Right lobe of liver (tissue), 6 donors: ENCODE measurements around the gene VAPB. TPM values are rescaled to one million over a fixed set of nuclear protein-coding genes. Genes with fewer than 3 reads are reported as not detected.

Experiments used
- ATAC-seq, 4 donors: fragments of 200-7000 bp; cut with Tn5 transposase; one replicate each; pipeline ENCODE4 v1.9.1; 2020; ENCODE audit warnings: mild to moderate bottlenecking in 4 of 4, moderate library complexity in 4 of 4
- DNase-seq, 3 donors: peaks; one replicate each; pipeline ENCODE4 v3.0.0-alpha.2; 2020
- H3K27ac ChIP-seq, 3 donors: fragments of 200-600 bp; one replicate each; pipeline ENCODE4 v1.8.0; 2022
- H3K27me3 ChIP-seq, 2 donors: fragments of 200-600 bp; one replicate each; pipeline ENCODE4 v1.8.0; 2022
- H3K36me3 ChIP-seq, 4 donors: fragments of 200-600 bp; sonication (generic) in 1 of 4; one replicate each; pipeline versions ENCODE4 v1.5.1 to v1.8.0; 2017 to 2022; ENCODE audit warnings: control low read depth in 1 of 4
- H3K4me1 ChIP-seq, 4 donors: fragments of 200-600 bp; sonication (generic) in 1 of 4; one replicate each; pipeline versions ENCODE4 v1.5.1 to v1.8.0; 2017 to 2022; ENCODE audit warnings: control low read depth in 1 of 4
- H3K4me3 ChIP-seq, 3 donors: fragments of 200-600 bp; one replicate each; pipeline ENCODE4 v1.8.0; 2022
- H3K9me3 ChIP-seq, 4 donors: fragments of 200-600 bp; sonication (generic) in 1 of 4; one replicate each; pipeline versions ENCODE4 v1.5.1 to v1.8.0; 2017 to 2022; ENCODE audit warnings: control low read depth in 1 of 4
- POLR2A ChIP-seq: fragments of 450-650 bp; IDR thresholded peaks from one replicate; pipeline ENCODE4 v1.6.1; 2017; ENCODE audit warnings: antibody characterized with exemption, mild to moderate bottlenecking
- WGBS: methylation state at CpG from one replicate; pipeline ENCODE4 v1.1.6; 2018; ENCODE audit warnings: low coverage, low lambda C conversion rate; ENCODE audit not compliant: insufficient coverage; ENCODE audit errors: missing lambda C conversion rate; 5-methylcytosine and 5-hydroxymethylcytosine counted together
- intact Hi-C, 2 donors: fragments of 100-400 bp; cut with DNase I; formaldehyde crosslinking; loops; one replicate each; pipeline versions ENCODE4 v1.11.2 to v1.14.1; 2022
- total RNA-seq, 6 experiments: library from RNA; depleted of rRNA in 2 of 6; stranded (reverse); fragments of >200 nt in 2 of 6; fragmentation: NEBNext Ultra II Directional in 3 of 6; extraction: Animal tissue kit (Norgen Biotek cat#: 25700) in 3 of 6; gene quantifications; one replicate each; pipeline versions ENCODE4 v1.1.0 to v1.2.4, GENCODE V29; 2016 to 2023
- TF ChIP-seq, protein P1 (sequence below), 4 donors: fragments of 200-600 bp in 3 of 4; fragments of 450-650 bp in 1 of 4; IDR thresholded peaks; one replicate each; pipeline versions ENCODE4 v1.5.1 to v1.8.0; 2016 to 2022; ENCODE audit warnings: antibody characterized with exemption in 4 of 4, mild to moderate bottlenecking in 2 of 4
- donor health status: DM: no; HTN: yes; CAD: no.
- donor health status: DM: no; HTN: no; CAD: no.
- donor health status: DM: no; HTN: no; CAD: no.
- donor health status: DM: no; HTN: yes; CAD: no.
- donor health status: DM: no; HTN: yes; CAD: no.

Gene VAPB
- total RNA-seq, 6 experiments from 2014 or later, result 17.5 to 42.9 (median 31.4) TPM

- Histone ChIP-seq H3K27ac (no peak overlapping the region), H3K4me3 (no peak overlapping the region), H3K27me3 (no peaks in the 10 kb centered on the region), H3K4me1 (no peaks in the 10 kb centered on the region), H3K36me3 (no peaks in the 10 kb centered on the region), H3K9me3 (peaks cover 0 to 6% (median 0%) of the 10 kb centered on the region in 4 donors)
- WGBS, result 57% methylated on average over 3 of the region's 10 CpGs
- intact Hi-C loops, result loop anchor here in 1 of 2 donors (10.0 kb wide), 1 partner anchor 372 kb away; the partner anchor contains the start of genes GNAS and GNAS-AS1
- no peak for TF ChIP-seq POLR2A
- TF ChIP-seq, protein P1, sequence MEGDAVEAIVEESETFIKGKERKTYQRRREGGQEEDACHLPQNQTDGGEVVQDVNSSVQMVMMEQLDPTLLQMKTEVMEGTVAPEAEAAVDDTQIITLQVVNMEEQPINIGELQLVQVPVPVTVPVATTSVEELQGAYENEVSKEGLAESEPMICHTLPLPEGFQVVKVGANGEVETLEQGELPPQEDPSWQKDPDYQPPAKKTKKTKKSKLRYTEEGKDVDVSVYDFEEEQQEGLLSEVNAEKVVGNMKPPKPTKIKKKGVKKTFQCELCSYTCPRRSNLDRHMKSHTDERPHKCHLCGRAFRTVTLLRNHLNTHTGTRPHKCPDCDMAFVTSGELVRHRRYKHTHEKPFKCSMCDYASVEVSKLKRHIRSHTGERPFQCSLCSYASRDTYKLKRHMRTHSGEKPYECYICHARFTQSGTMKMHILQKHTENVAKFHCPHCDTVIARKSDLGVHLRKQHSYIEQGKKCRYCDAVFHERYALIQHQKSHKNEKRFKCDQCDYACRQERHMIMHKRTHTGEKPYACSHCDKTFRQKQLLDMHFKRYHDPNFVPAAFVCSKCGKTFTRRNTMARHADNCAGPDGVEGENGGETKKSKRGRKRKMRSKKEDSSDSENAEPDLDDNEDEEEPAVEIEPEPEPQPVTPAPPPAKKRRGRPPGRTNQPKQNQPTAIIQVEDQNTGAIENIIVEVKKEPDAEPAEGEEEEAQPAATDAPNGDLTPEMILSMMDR (IDR thresholded peaks at IDR 0.05), result no peak
- DNase-seq (no peak), ATAC-seq (no peak)
These were observed 93.4 kb downstream of the VAPB start for GRCh38 chr20:58482416-58482815.

DNA sequence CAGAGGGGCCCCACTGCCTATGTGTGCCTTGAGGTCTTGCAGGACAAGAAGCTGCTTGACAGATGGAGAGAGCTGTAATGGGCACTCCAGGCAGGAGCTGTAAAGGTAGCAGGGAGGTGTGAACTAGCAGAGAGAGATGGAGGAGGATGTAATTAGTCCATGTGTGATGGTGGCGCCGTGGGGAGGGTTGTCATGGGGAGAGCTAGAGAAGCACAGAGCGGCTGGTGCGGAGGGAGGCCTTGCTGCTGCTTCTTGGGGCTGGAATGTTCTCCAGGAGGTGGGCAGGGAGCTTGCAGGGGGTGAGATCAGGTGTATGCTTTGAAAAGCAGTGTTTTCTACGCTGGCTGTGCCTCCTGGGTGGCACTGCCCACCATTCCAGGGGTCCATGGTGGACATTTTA is 94.0 kb downstream of the VAPB start:
- H3K36me3 ChIP-seq, result no peaks in the 10 kb centered on the region
- no peaks in the 10 kb centered on the region for H3K4me1 ChIP-seq
- no peak overlapping the region for H3K4me3 ChIP-seq
- WGBS, result 76% methylated on average over 5 of the region's 5 CpGs
- intact Hi-C loops, result loop anchor here in 1 of 2 donors (10.0 kb wide), 1 partner anchor 372 kb away; the partner anchor contains the start of genes GNAS and GNAS-AS1
- no peak overlapping the region for H3K27ac ChIP-seq
- no peaks in the 10 kb centered on the region for H3K27me3 ChIP-seq
- DNase-seq (no peak), ATAC-seq (no peak)
- TF ChIP-seq, protein P1 (IDR thresholded peaks at IDR 0.05), result no peak
- TF ChIP-seq POLR2A, result no peak
- H3K9me3 ChIP-seq, result peaks cover 0 to 6% (median 0%) of the 10 kb centered on the region in 4 donors

GRCh38 chr20:58483470-58483869 is 94.4 kb downstream of the VAPB start:
- no peak overlapping the region for H3K27ac ChIP-seq
- WGBS, result 88% methylated on average over 6 of the region's 6 CpGs
- intact Hi-C loops, result loop anchor here in 1 of 2 donors (10.0 kb wide), 1 partner anchor 371 kb away; the partner anchor contains the start of genes GNAS and GNAS-AS1
- no peaks in the 10 kb centered on the region for H3K36me3 ChIP-seq
- TF ChIP-seq POLR2A, result no peak
- TF ChIP-seq, protein P1 (IDR thresholded peaks at IDR 0.05), result no peak
- no peak overlapping the region for H3K4me3 ChIP-seq
- no peaks in the 10 kb centered on the region for H3K4me1 ChIP-seq
- ATAC-seq (no peak), DNase-seq (no peak)
- H3K27me3 ChIP-seq, result no peaks in the 10 kb centered on the region
- H3K9me3 ChIP-seq, result peaks cover 0 to 6% (median 0%) of the 10 kb centered on the region in 4 donors

- Histone ChIP-seq H3K27me3 (no peaks in the 10 kb centered on the region), H3K4me3 (no peak overlapping the region), H3K36me3 (no peaks in the 10 kb centered on the region), H3K4me1 (no peaks in the 10 kb centered on the region), H3K27ac (no peak overlapping the region), H3K9me3 (peaks cover 0 to 6% (median 0%) of the 10 kb centered on the region in 4 donors)
- ATAC-seq, result no peak
- TF ChIP-seq, protein P1 (IDR thresholded peaks at IDR 0.05), result no peak
- TF ChIP-seq POLR2A, result no peak
- intact Hi-C loops, result loop anchor here in 1 of 2 donors (10.0 kb wide), 1 partner anchor 369 kb away; the partner anchor contains the start of genes GNAS and GNAS-AS1
- DNase-seq, result no peak
- WGBS, result 87% methylated on average over 3 of the region's 3 CpGs
These were observed 96.4 kb downstream of the VAPB start for GRCh38 chr20:58485393-58485792.
